Progenitor cell of endocrine pancreas (in vitro differentiated cells): ENCODE data around the gene KCNIP1. TPM values are rescaled to one million over a fixed set of nuclear protein-coding genes. Genes with fewer than 3 reads are reported as not detected.

Source experiments
- DNase-seq: peaks from one replicate; pipeline ENCODE4 v3.0.0; 2021; ENCODE audit warnings: low spot score; ENCODE audit not compliant: unreplicated experiment
- H3K27ac Mint-ChIP-seq: 2 replicates; pipeline ENCODE4 v1.8.0; 2021; ENCODE audit warnings: mild to moderate bottlenecking, moderate library complexity, mixed read lengths
- H3K27me3 Mint-ChIP-seq: 2 replicates; pipeline ENCODE4 v1.8.0; 2021; ENCODE audit warnings: mixed read lengths
- H3K36me3 Mint-ChIP-seq: 2 replicates; pipeline ENCODE4 v1.8.0; 2022; ENCODE audit warnings: mixed read lengths; ENCODE audit not compliant: insufficient read depth
- H3K4me1 Mint-ChIP-seq: 2 replicates; pipeline ENCODE4 v1.8.0; 2021; ENCODE audit warnings: low read depth, mixed read lengths
- H3K4me3 Mint-ChIP-seq: 2 replicates; pipeline ENCODE4 v1.8.0; 2021; ENCODE audit warnings: low read depth, mild to moderate bottlenecking, moderate library complexity, mixed read lengths
- H3K9me3 Mint-ChIP-seq: 2 replicates; pipeline ENCODE4 v1.8.0; 2021; ENCODE audit warnings: low read depth, mixed read lengths
- CTCF ChIP-seq: fragments of 200-600 bp; sonication (generic); IDR thresholded peaks from one replicate; pipeline ENCODE4 v1.5.0; 2021; ENCODE audit warnings: antibody characterized with exemption, mild to moderate bottlenecking; ENCODE audit not compliant: unreplicated experiment
- total RNA-seq: library from RNA; stranded (reverse); gene quantifications from 2 replicates; pipeline ENCODE4 v1.2.1, GENCODE V29; 2021

Gene KCNIP1
- total RNA-seq, 1 donor from 2014 or later = 18.2 TPM

GRCh38 chr5:170562875-170563228 lies 59.0 kb downstream of the KCNIP1 start:
- Mint-ChIP-seq H3K9me3 (no peaks in the 10 kb centered on the region), H3K4me3 (no peak overlapping the region), H3K27me3 (peaks cover 4% of the 10 kb centered on the region), H3K36me3 (no peaks in the 10 kb centered on the region), H3K4me1 (peaks cover 9% of the 10 kb centered on the region), H3K27ac (no peak overlapping the region)
- DNase-seq = no peak
- TF ChIP-seq CTCF = no peak

GRCh38 chr5:170563824-170564567 lies 60.2 kb downstream of the KCNIP1 start:
- no peak overlapping the region for H3K4me3 Mint-ChIP-seq
- peaks cover 9% of the 10 kb centered on the region for H3K4me1 Mint-ChIP-seq
- no peak for TF ChIP-seq CTCF
- H3K9me3 Mint-ChIP-seq = no peaks in the 10 kb centered on the region
- no peak overlapping the region for H3K27ac Mint-ChIP-seq
- H3K27me3 Mint-ChIP-seq = peaks cover 4% of the 10 kb centered on the region
- H3K36me3 Mint-ChIP-seq = no peaks in the 10 kb centered on the region
- no peak for DNase-seq

- Mint-ChIP-seq H3K4me1 (peaks cover 6% of the 10 kb centered on the region), H3K36me3 (no peaks in the 10 kb centered on the region), H3K27ac (no peak overlapping the region), H3K4me3 (no peak overlapping the region), H3K27me3 (peaks cover 4% of the 10 kb centered on the region), H3K9me3 (no peaks in the 10 kb centered on the region)
- DNase-seq = no peak
- TF ChIP-seq CTCF = no peak
Observed at GRCh38 chr5:170565072-170565471, 61.3 kb downstream of the KCNIP1 start.

GRCh38 chr5:170569101-170569500 lies 65.3 kb downstream of the KCNIP1 start:
- TF ChIP-seq CTCF = no peak

GRCh38 chr5:170570476-170570875 lies 66.7 kb downstream of the KCNIP1 start:
- no peak for TF ChIP-seq CTCF
- H3K27me3 Mint-ChIP-seq = peaks cover 5% of the 10 kb centered on the region
- no peaks in the 10 kb centered on the region for H3K9me3 Mint-ChIP-seq
- no peak for DNase-seq
- H3K4me3 Mint-ChIP-seq = no peak overlapping the region
- H3K36me3 Mint-ChIP-seq = no peaks in the 10 kb centered on the region
- peaks cover 20% of the 10 kb centered on the region for H3K4me1 Mint-ChIP-seq
- H3K27ac Mint-ChIP-seq = no peak overlapping the region

More at GRCh38 chr5:170569101-170569500, 65.3 kb downstream of the KCNIP1 start:
- no peak for DNase-seq
- H3K9me3 Mint-ChIP-seq = no peaks in the 10 kb centered on the region
- no peaks in the 10 kb centered on the region for H3K36me3 Mint-ChIP-seq
- no peak overlapping the region for H3K4me3 Mint-ChIP-seq
- no peak overlapping the region for H3K27ac Mint-ChIP-seq
- peaks cover 23% of the 10 kb centered on the region for H3K4me1 Mint-ChIP-seq
- peaks cover 5% of the 10 kb centered on the region for H3K27me3 Mint-ChIP-seq
